Measurements from ENCODE around the gene RPL39L.
A peak's percentile ranks its signal among the peaks of the same experiment; 100 is the strongest.
"Not testable (repeated sequence)": the region's sequence is repeated elsewhere in the genome, so short reads cannot be mapped to it uniquely, and the experiment has no call there.

Gene RPL39L

DNA sequence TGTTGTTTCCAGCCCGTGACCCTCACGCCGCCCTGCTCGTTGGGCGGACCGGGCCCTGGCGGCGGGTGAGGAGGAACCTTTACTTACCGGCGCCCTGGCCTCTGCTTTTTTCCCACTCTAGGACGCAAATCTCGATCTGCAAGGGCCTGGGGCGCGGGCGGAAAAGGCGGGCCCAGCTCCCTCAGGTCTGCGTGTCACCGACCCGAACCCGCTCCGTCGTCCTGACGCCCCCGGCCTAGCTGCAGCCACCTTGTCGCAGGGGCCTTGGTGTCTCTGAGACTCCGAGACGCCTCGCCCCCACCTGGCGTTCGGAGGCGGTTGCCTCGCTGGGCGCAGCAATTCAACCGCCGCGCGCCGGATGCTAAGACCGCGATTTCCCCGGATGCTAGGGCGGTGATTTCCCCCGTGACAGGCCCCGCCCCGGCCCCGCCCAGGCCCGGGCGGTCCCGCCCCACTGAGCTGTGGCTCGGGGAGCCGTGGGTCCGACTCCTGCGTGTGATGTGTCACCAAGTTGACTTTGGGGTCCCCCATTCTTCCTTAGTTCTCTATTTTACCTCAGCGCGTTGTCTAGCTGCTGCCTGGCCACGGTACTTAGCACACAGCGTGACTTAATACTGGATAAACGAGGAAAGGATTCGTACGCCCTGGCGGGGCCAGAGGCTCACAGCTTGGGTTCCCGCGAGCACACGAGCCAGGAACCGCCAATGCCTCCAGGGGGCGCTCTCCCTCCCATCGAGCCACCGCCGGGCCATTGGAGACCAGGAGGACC lies at the start of gene RPL39L:
Gene RPL39L, minus strand, starts transcription at position 371 of the 769 bp plus-strand sequence. CDS start 18,196 bp downstream, outside the sequence.
- DNase-seq (ENCODE audit: low read depth): peak; percentile 75

DNA sequence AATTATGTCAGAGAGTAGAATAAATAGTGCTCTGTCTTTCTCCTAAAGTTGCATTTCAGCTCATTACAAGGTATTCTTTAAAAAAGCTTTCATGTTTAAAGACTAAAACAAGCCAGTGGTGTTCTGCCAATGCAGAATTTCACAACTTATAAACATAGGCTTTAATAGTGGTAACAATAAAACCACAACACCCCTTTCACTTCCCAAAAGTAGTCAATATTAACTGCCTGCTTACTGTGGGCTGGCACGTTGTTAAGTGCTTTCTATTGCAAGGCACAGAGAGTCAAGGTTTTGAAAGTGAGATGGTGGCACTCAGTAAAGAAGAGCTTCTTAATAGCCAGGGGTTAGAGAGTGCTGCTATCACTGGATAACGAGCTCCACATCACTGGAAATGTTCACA lies 49.6 kb upstream of the RPL39L start:
- no peak for DNase-seq (ENCODE audit: low read depth)

DNA sequence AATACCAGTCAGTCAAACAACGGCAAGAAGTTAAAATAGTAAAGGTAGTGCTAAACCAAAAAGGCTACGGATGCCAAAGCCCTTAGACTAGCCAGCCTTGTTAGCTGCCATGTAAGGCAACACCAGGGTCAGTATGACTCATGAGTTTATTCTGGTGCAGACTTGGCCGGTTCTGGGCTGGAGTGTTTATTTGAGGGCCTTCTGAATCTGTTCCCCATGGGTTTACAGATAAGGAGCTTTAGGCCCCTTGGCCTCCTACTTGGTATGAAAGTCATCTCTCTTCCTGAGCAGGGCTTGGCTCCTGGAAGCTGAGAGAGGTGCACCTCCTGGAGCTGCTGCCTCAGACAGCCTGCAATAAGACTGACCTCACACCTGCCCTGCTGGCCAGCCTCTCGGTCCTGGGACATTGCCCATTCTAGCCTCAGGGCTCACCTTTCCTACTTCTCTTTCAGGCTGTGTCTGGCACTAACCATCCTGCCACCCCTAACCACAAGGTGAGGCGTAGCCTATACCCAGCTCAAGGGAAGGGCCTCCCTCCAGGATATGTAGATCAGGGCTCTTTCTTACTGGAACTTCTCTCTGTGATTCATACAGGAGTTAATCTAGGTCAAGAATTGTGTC lies 47.6 kb upstream of the RPL39L start:
- DNase-seq (ENCODE audit: low read depth): peak; percentile 81

DNA sequence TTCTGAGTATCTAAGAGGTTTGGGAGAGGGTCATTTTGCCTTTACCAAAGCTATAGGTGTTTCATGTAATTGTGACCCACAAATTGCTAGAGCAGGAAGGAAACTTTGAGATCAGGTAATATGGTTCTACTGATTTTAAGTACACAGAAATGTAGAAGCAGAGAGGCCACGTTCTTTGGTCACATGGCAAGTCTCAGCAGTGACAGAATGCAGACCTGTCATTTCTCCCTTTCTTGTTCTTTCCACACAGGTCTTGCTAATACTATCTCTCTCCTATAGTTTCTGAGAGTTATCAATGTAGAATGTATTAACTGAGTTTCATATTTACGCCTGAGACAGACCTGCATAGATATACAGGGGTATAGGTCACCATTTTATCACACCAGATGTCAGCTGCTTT lies 47.1 kb upstream of the RPL39L start:
- DNase-seq (ENCODE audit: low read depth): no peak

DNA sequence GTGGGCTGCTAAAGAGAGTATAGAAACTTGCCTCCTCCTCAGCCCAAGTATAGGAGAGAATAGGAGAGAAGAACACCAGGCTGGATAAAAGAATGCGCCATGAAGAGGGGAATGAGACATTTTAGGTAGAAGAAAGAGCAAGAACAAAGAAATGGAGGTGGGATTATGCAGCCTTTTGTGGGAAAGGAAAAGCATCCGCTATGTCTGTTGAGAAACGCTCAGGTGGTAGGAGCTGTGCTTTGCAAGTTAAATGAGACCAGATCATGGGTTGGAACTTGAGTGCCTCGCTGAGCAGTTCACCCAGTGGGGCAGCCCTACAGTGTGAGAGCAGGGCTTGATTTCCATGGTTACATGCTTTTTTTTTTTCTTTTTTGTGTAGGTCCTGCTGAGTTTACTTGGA lies 46.5 kb upstream of the RPL39L start:
- DNase-seq (ENCODE audit: low read depth): no peak

DNA sequence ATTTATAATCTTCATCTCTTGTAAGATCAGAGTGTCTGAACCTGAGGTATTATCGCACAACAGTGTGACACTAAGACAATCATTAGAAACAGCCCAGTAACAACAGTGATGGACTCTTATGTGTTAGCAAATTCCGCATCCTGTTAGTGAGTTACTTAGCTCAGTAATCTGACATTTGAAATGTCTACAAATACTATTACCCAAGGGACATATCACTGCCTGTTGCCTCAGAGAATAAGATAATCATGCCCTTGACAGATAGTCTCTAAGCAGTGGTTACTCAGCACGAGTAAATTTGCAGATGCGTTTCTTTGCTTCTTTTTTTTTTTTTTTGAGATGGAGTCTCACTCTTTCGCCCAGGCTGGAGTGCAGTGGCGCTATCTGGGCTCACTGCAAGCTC lies 44.6 kb upstream of the RPL39L start:
- no peak for DNase-seq (ENCODE audit: low read depth)

DNA sequence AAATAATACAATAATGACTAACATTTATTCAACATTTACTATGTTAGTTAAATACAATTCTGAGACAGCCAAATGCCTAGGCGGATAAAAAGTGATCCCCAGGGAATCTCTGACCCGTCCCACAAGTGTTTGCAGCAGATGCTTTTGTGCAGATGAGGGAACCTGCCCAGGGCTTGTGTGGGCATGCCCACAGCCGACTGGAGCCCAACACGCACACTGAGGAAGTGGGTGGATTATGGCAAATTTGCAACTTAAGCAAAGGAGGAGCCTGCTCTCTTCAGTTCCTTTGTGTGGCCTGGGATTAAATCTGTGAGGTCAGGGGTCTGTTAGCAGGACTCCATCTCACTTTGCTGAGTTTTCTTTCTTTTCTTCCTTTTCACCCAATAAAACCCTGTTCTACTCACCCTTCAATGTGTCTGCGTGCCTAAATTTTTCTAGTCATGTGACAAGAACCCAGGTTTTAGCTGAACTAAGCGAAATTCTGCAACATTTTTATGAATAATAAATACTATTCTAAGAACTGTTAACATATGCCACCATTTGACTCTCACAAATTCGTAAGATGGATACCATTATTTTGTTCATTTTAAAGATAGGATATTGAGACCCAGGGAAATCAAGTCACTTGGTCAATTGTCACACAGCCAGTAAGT lies 44.0 kb upstream of the RPL39L start:
- peak; percentile 40 for DNase-seq (ENCODE audit: low read depth)

DNA sequence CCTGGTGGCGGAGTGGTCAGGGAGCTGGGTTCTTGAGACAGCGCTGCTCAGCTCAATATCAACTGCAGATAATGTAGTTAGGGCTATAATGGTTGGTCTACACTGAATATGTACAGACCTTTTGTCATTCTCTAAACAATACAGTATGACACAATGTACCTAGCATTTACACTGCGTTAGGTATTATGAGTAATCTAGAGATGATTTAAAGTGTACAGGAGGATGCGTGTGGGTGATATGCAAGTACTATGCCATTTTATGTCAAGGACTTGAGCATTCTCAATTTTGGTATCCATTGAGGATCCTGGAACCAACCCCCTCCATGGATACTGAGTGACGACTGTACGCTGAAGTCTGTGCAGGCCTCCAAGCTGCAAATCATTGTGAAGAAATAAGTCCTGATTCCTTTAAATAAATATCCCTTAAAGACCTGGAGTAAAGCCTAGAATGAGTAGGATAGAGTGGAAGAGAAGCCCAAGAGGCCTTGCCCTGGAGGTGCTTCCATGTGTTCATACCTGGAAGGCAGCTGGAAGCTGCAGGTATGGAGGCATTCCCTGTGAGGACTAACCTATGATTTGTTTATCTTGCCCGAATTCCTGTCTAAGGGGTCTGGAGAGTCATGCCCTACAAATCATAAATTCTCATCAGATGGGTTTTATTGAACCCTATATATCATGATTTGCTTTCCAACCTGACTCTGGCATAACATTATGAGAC lies 42.3 kb upstream of the RPL39L start:
- no peak for DNase-seq (ENCODE audit: low read depth)

DNA sequence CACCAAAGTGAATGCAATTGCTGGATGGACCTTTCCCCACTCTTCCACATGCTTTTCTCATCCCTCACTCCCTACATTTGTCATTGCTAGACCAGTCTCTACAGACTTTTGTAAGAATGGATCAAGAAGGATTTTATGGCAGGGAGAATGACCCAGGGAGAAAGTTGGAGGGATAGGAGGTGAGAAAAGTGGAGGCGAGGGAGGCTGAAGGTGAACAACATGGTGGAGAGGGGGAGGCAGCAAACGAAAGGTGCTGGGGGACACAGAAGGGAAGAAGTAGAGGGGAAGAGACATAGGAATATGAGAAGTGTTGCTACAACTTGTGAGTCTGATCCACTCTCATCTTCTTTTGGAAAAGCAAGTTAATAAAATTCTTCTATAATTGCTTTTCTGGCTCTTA lies 33.6 kb upstream of the RPL39L start:
- no peak for DNase-seq (ENCODE audit: low read depth)

DNA sequence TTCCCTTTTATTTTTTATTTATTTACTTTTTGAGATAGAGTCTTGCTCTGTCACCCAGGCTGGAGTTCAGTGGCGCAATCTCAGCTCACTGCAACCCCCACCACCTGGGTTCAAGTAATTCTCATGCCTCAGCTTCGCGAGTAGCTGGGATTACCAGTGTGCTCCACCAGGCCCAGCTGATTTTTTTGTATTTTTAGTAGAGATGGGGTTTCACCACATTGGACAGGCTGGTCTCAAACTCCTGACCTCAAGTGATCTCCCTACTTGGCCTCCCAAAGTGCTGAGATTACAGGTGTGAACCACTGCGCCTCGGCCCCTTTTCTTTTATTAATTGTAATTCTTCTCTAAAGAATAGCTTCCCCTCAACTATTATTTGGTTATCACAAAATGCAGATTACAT lies 31.6 kb upstream of the RPL39L start:
- not testable (repeated sequence) for DNase-seq (ENCODE audit: low read depth)

DNA sequence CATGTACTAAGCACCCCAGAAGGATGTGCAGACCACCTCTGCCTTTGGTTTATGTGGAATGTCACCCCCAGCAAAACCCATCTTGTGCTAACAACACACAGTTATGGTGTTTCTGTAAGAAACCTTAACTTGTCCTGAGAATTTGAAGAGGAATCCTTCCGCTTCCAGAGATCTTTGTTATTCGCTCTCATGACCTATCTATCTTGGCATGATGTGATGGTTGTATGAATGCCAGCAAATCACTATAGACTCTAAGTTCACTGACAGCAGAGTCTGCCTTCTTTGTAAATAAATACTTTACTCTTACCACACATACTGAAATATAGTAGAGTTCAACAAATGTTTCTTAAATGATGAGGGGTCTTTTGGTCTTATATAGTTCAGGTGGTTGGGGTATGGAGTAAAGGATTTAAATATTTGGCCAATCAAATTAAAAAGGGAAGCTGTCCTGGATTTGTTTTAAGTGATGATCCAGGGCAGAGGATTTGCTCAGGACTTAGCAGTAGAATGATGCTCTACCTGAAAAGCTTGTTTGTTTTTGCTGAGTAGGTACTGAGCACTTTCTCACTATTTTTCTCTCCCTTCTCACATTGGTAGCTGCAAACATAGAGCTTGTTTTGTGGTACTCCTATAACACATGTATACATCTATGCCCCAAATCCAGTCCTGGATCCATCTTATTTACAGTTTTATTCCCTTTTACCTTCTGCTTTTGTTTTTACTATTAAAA lies 30.1 kb upstream of the RPL39L start:
- DNase-seq (ENCODE audit: low read depth): no peak

DNA sequence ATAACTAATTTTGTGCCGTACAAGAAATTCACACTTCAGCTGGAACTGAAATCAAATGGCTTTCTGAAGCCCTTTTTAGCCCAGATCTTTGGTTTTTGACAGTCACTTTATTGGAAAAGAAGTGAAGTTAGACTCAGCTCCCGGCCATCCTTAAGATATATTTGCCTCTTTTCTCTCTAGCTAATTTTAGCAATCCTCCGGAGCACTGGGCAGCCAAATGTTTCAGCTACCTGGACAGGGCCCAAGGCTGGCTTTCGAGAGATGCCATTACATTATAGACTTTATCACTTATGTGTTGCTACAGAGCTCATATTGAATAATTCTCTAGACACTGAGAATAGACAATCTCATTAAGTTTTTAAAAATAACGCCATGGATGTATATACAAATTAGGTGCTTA lies 28.5 kb upstream of the RPL39L start:
- DNase-seq (ENCODE audit: low read depth): no peak

DNA sequence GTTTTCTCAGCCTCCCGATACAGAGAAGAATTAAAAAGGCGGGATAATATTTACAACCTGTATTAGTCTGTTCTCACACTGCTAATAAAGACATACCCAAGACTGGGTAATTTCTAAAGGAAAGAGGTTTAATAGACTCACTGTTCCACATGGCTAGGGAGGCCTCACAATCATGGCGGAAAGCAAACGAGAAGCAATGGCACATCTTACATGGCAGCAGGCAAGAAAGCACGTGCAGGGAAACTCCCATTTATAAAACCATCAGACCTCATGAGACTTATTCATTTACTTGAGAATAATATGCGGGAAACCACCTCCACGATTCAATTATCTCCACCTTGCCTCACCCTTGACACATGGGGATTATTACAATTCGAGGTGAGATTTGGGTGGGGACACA lies 27.5 kb upstream of the RPL39L start:
- no peak for DNase-seq (ENCODE audit: low read depth)

DNA sequence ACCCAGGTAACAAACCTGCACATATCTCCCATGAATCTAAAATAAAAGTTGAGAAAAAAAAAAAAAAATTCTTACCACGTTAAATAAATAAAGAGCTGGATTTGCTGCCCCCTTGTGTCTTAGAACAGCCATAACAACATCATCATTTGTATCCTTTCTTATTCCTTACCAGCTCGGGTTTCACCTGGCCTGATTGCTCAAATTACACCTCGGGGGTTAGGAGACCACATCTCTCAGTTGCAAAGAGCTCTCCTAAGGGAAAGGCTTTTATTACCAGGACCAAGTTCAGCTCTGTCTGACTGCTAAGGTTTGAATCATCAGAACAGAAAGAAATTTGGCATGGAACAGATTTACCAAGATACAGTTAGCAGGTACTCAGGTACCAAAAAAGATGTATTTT lies 25.8 kb upstream of the RPL39L start:
- DNase-seq (ENCODE audit: low read depth): peak; percentile 41

DNA sequence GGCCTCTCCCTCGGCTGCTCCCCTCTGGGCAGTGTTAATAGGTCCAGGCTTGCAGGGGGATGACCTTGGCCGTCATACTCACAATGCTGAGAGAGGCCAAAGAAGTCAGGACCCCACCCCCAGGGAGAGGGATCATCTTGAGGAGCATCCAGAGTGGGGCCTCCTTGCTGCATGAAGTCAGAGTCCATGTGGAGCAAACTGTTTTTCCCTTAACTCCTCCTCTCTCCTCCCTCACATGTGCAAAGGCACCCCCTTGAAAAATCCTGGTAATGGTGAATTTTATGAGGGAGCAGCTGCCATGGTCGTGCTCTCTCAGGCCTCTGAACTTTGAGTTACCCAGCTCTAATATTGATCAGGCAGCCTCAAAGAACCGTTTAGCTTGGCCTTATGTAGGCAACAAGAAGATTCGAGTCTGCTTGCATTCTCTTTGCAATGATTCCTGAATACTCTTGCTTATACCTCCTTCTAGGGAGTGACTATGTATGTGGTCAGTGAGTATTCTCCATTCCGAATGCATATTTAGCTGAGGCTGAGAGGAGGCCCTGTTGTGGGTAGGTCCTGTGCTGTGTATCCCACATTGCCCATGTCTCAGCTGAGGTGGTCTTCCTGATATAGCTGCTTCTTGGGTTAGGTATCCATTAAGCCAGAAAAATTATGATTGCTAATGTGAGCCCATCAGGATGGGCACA lies 23.1 kb upstream of the RPL39L start:
- DNase-seq (ENCODE audit: low read depth): no peak

DNA sequence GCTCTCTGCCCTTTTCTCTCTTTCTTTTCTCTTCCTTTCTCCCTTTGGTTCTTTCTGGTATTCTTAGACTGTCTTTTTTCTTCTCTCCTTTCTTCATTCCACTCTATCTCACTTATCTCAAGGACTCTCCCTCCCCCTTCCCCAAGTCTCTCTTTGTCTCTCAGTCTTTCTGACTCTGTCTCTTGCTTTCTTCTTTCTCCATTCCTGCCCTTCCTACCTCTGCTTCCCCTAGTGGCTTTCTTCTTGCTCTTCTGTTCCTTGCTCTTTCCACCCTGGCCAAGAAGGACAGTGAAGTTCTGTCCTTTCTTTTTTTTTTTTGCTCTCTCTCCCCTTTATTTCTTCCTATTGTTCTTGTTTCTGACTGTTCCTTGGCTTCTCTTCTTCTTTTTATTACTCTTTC lies 22.3 kb upstream of the RPL39L start:
- DNase-seq (ENCODE audit: low read depth): no peak

DNA sequence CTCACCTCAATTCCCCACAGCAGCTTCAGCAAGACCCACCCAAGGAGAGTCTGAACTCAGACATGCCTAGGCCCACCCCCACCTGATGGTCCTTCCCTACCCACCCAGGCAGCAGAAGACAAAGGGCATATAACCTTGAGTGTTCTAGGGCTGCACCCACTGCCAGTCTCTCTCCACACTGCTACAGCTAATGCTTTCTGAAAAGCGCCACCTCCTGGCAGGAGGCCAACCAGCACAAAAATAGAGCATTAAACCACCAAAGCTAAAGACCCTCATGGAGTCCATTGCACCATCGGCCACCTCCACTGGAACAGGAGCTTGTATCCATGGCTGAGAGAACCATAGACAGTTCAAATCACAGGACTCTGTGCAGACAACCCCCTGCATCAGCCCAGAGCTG lies 11.3 kb upstream of the RPL39L start:
- DNase-seq (ENCODE audit: low read depth): no peak

DNA sequence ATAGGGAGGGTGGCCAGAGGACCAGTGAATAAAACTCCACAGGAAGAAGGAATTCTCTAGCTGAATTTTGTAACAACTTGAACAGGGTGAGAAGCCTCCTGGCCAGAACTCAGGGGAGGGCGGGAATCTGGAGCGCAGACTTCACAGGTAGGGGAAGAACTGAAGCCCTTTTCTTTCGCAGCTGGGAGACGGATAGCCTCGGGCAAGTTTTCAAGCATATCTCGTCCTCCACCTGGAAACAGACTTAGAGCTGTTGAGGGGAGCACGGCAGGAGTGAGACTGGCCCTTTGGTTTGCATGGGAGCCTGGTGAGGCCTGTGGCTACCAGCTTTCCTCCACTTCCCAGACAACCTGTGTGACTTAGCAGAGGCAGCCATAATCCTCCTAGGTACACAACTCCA lies 10.9 kb upstream of the RPL39L start:
- no peak for DNase-seq (ENCODE audit: low read depth)

DNA sequence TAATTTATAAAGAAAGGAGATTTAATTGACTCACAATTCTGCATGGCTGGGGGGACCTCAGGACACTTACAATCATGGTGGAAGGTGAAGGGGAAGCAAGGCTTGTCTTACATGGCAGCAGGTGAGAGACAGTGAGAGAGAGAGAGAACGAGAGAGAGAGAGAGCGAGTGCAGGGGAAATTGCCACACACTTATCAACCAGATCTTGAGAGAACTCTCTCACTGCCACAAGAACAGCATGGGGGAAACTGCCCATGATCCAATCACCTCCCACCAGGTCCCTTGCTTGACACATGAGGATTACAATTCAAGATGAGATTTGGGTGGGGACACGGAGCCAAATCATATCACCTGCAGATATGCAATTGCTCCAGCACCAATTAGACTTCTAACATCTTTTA lies 7.1 kb upstream of the RPL39L start:
- DNase-seq (ENCODE audit: low read depth): no peak

DNA sequence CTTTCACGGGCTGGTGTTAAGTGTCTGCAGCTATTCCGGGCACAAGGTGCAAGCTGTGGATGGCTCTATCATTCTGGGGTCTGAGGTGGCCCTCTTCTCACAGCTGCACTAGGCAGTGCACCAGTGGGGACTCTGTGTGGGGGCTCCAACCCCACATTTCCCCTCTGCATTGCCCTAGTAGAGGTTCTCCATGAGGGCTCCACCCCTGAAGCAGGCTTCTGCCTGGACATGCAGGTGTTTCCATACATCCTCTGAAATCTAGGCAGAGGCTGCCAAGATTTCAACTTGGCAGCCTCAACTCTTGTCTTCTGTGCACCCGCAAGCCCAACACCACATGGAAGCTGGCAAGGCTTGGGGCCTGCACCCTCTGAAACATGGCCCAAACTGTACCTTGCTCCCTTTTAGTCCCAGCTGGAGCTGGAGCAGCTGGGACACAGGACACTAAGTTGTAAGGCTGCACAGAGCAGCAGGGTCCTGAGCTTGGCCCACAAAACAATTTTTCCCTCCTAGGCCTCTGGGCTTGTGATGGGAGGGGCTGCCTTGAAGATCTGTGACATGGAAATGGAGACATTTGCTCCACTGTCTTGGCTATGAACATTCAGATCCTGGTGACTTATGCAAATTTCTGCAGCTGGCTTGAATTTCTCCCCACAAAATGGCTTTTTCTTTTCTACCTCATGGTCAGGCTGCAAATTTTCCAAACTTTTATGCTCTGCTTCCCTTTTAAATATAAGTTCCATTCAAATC lies 6.0 kb upstream of the RPL39L start:
- no peak for DNase-seq (ENCODE audit: low read depth)

DNA sequence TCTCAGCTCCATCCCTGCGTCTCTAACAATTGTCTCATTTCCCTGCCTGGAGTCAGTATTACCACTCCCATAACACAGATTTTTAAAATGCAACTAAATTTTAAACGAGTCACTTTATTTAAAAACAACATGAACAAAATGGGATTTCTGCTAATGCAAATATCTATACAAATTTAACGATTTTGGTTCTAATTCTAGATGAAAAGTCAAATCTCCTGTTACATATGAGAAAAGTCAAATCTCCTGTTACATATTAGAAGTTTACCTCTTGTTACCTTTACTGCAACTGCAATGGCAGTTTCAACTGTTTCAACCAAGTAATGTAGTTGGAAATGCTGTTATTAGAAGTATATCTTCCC lies 578 bp upstream of the RPL39L start:
- DNase-seq (ENCODE audit: low read depth): no peak

Data from stromal cell of bone marrow (primary cell).